Activated CD4-positive, CD25-positive, alpha-beta regulatory T cell treated with anti-CD3 and anti-CD28 coated beads, Interleukin-2, amount 50 U/mL, for 16 hours (primary cell): Measurements from ENCODE around the gene CCSER1.
"Not testable (repeated sequence)": the region's sequence is repeated elsewhere in the genome, so short reads cannot be mapped to it uniquely, and the experiment has no call there.

Source experiments
- DNase-seq: peaks from one replicate; pipeline ENCODE4 v3.0.0-alpha.2; 2020; ENCODE audit warnings: low read depth, low spot score

The CCSER1 gene

GRCh38 chr4:91057871-91058270 is 930.7 kb downstream of the CCSER1 start:
- DNase-seq = no peak

- no peak for DNase-seq
Measured at GRCh38 chr4:91058345-91058744, 931.2 kb downstream of the CCSER1 start.

- no peak for DNase-seq
Measured at GRCh38 chr4:91064157-91064853, 937.1 kb downstream of the CCSER1 start.

- no peak for DNase-seq
Measured at GRCh38 chr4:91065117-91065516, 937.9 kb downstream of the CCSER1 start.

GRCh38 chr4:91070736-91071135 is 943.5 kb downstream of the CCSER1 start:
- DNase-seq = no peak

- no peak for DNase-seq
Measured at GRCh38 chr4:91076147-91076546, 949.0 kb downstream of the CCSER1 start.

GRCh38 chr4:91085961-91086360 is 958.8 kb downstream of the CCSER1 start:
- no peak for DNase-seq

GRCh38 chr4:91087743-91088142 is 960.5 kb downstream of the CCSER1 start:
- DNase-seq = no peak

GRCh38 chr4:91089178-91089577 is 962.0 kb downstream of the CCSER1 start:
- no peak for DNase-seq

- no peak for DNase-seq
Measured at GRCh38 chr4:91092398-91092980, 965.3 kb downstream of the CCSER1 start.

GRCh38 chr4:91094220-91094619 is 967.0 kb downstream of the CCSER1 start:
- not testable (repeated sequence) for DNase-seq

- DNase-seq = no peak
Measured at GRCh38 chr4:91099666-91100065, 972.5 kb downstream of the CCSER1 start.

- no peak for DNase-seq
Measured at GRCh38 chr4:91108751-91109150, 981.6 kb downstream of the CCSER1 start.

- no peak for DNase-seq
Measured at GRCh38 chr4:91111556-91111955, 984.4 kb downstream of the CCSER1 start.

GRCh38 chr4:91113130-91113706 is 986.0 kb downstream of the CCSER1 start:
- no peak for DNase-seq

- DNase-seq = no peak
Measured at GRCh38 chr4:91114386-91114785, 987.2 kb downstream of the CCSER1 start.

- no peak for DNase-seq
Measured at GRCh38 chr4:91116861-91117260, 989.7 kb downstream of the CCSER1 start.

- DNase-seq = no peak
Measured at GRCh38 chr4:91118597-91118996, 991.4 kb downstream of the CCSER1 start.

GRCh38 chr4:91123742-91124141 is 996.5 kb downstream of the CCSER1 start:
- DNase-seq = no peak

- no peak for DNase-seq
Measured at GRCh38 chr4:91127192-91127591, 1000.0 kb downstream of the CCSER1 start.

GRCh38 chr4:91127831-91128230 is 1000.6 kb downstream of the CCSER1 start:
- DNase-seq = no peak

- DNase-seq = no peak
Measured at GRCh38 chr4:91128519-91128918, 1001.3 kb downstream of the CCSER1 start.

GRCh38 chr4:91147067-91147466 is 1019.9 kb downstream of the CCSER1 start:
- no peak for DNase-seq
